K562 (cell line): ENCODE data around the gene CLIP4. TPM values are rescaled to one million over a fixed set of nuclear protein-coding genes. Genes with fewer than 3 reads are reported as not detected.

Source experiments
- ATAC-seq: fragments of 200-7000 bp; cut with Tn5 transposase; 3 replicates; pipeline ENCODE4 v1.9.1; 2020; ENCODE audit warnings: moderate library complexity
- BruUV-seq: library from RNA; stranded (reverse); fragments of 400-500 nt; replicated peaks from 2 replicates; lab custom pipeline; 2021; lab: Mats Ljungman, UMichigan
- CTCF ChIA-PET: fragments of 300-600 bp; formaldehyde crosslinking; extraction: SDS; loops from one replicate; lab custom pipeline; 2021; ENCODE audit warnings: low intra/inter-chr PET ratio; lab: Yijun Ruan, JAX
- POLR2A ChIA-PET: fragments of 300-600, 350-650 bp; sonication (Branson Sonifier 250); formaldehyde crosslinking; extraction: SDS; loops from one replicate; lab custom pipeline; 2021; ENCODE audit warnings: antibody characterized with exemption, inconsistent platforms; lab: Yijun Ruan, JAX
- DNase-seq, 4 experiments: peaks; one replicate each; pipeline versions ENCODE4 v3.0.0 to v3.0.0-alpha.2; 2011 to 2018; ENCODE audit warnings: low spot score in 3 of 4, mixed read lengths in 3 of 4; ENCODE audit errors: extremely low read depth in 1 of 4
- FAIRE-seq: peaks from 2 replicates; lab custom pipeline; 2011; peaks lifted over from hg19 to GRCh38; lab: Jason Lieb, UNC
- H2AFZ ChIP-seq: 2 replicates; pipeline ENCODE4 v1.6.0; 2011; ENCODE audit warnings: low read depth, low read length, control low read depth, inconsistent platforms
- H3K27ac ChIP-seq: fragments of 200-600 bp; 3 replicates; pipeline ENCODE4 v1.8.0; 2011; ENCODE audit warnings: low read depth, mild to moderate bottlenecking, control low read depth, inconsistent platforms, low read length, moderate library complexity, mixed read lengths; ENCODE audit errors: extremely low read depth
- H3K27me3 ChIP-seq, 2 experiments: fragments of 300-600 bp in 1 of 2; 2 replicates in 1 of 2; 3 replicates in 1 of 2; pipeline versions ENCODE4 v1.6.0 to v1.8.0; 2011; ENCODE audit warnings: inconsistent platforms in 2 of 2, low read length in 2 of 2, mild to moderate bottlenecking in 1 of 2, mixed read lengths in 1 of 2, moderate library complexity in 1 of 2; ENCODE audit not compliant: control insufficient read depth in 2 of 2, insufficient read depth in 2 of 2
- H3K36me3 ChIP-seq: fragments of 300-600 bp; 3 replicates; pipeline ENCODE4 v1.8.0; 2011; ENCODE audit warnings: mild to moderate bottlenecking, low read length, inconsistent platforms; ENCODE audit not compliant: control insufficient read depth, insufficient read depth
- H3K4me1 ChIP-seq, 2 experiments: fragments of 200-600 bp in 1 of 2; replicated peaks in 1 of 2; 2 replicates in 1 of 2; 3 replicates in 1 of 2; pipeline versions ENCODE4 v1.5.1 to v1.8.0; 2011; ENCODE audit warnings: inconsistent platforms in 2 of 2, low read length in 2 of 2, mild to moderate bottlenecking in 1 of 2, mixed read lengths in 1 of 2, moderate library complexity in 1 of 2; ENCODE audit not compliant: control insufficient read depth in 2 of 2, insufficient read depth in 2 of 2
- H3K4me2 ChIP-seq: 2 replicates; pipeline ENCODE4 v1.6.1; 2011; ENCODE audit warnings: low read length, control low read depth, inconsistent platforms, mixed read lengths; ENCODE audit not compliant: insufficient read depth
- H3K4me3 ChIP-seq: fragments of 200-600 bp; sonication (generic), shearing (Covaris generic); 2 replicates; pipeline ENCODE4 v1.5.1; 2016; ENCODE audit warnings: control low read depth, inconsistent platforms
- H3K79me2 ChIP-seq: fragments of 200-600 bp; 3 replicates; pipeline ENCODE4 v1.8.0; 2011; ENCODE audit warnings: low read length, inconsistent platforms; ENCODE audit not compliant: control insufficient read depth, insufficient read depth
- H3K9ac ChIP-seq, 2 experiments: 2 replicates each; pipeline versions ENCODE4 v1.6.0 to v1.6.1; 2011; ENCODE audit warnings: low read depth in 2 of 2, low read length in 2 of 2, control low read depth in 1 of 2, inconsistent platforms in 1 of 2, mild to moderate bottlenecking in 1 of 2, mixed read lengths in 1 of 2; ENCODE audit not compliant: insufficient read depth in 1 of 2
- H3K9me1 ChIP-seq: one replicate; pipeline ENCODE4 v1.6.0; 2011; ENCODE audit warnings: inconsistent platforms, mild to moderate bottlenecking, low read length, moderate library complexity; ENCODE audit not compliant: control insufficient read depth, insufficient read depth
- H3K9me3 ChIP-seq: replicated peaks from 2 replicates; pipeline ENCODE4 v1.5.1; 2011; ENCODE audit warnings: low read depth, low read length, inconsistent platforms; ENCODE audit not compliant: control insufficient read depth, insufficient read depth
- H4K20me1 ChIP-seq: replicated peaks from 2 replicates; pipeline ENCODE4 v1.6.1; 2011; ENCODE audit warnings: low read length, inconsistent platforms, mixed read lengths; ENCODE audit not compliant: control insufficient read depth, insufficient read depth
- JUND ChIP-seq, 2 experiments: IDR thresholded peaks; 2 replicates in 1 of 2; 3 replicates in 1 of 2; pipeline ENCODE4 v1.6.1; 2011; ENCODE audit warnings: borderline replicate concordance in 2 of 2, low read depth in 2 of 2, low read length in 2 of 2, improper control_type of control experiment in 1 of 2, missing biosample characterization in 1 of 2, missing genetic modification characterization in 1 of 2, missing genetic modification reagents in 1 of 2
- SREBF1 ChIP-seq: fragments of 150-350 bp; IDR thresholded peaks from 2 replicates; pipeline ENCODE4 v1.6.1; 2014; ENCODE audit warnings: antibody characterized with exemption, low read depth, low read length, borderline replicate concordance
- ZBTB40 ChIP-seq, 2 experiments: fragments of 450-650 bp in 1 of 2; sonication (generic) in 1 of 2; formaldehyde crosslinking in 1 of 2; IDR thresholded peaks; 2 replicates each; pipeline versions ENCODE4 v1.7.1 to v1.9.0; 2016 to 2022; ENCODE audit warnings: inconsistent platforms in 1 of 2, mild to moderate bottlenecking in 1 of 2, missing genetic modification reagents in 1 of 2
- WGBS: fragments of 100-300 bp; shearing (Covaris generic); methylation state at CpG from one replicate; pipeline ENCODE4 v1.1.6; 2016; ENCODE audit warnings: low coverage, mixed read lengths; ENCODE audit not compliant: insufficient coverage; ENCODE audit errors: missing lambda C conversion rate; 5-methylcytosine and 5-hydroxymethylcytosine counted together
- in situ Hi-C: fragments of 300-500 bp; cut with MboI; formaldehyde crosslinking; loops from 4 replicates; pipeline ENCODE4 v1.15.0; 2018; ENCODE audit warnings: inconsistent platforms, mixed read lengths
- intact Hi-C: fragments of 100-400 bp; cut with micrococcal nuclease; formaldehyde crosslinking; loops from 2 replicates; pipeline ENCODE4 v1.14.2; 2022
- polyA plus RNA-seq, 8 experiments: library from polyadenylated mRNA; depleted of rRNA in 4 of 8; stranded (reverse) in 5 of 8; unstranded in 3 of 8; fragments of >200 nt; fragmentation: Nextera tagmentation in 2 of 8; fragmentation: Illumina TruSeq in 1 of 8; extraction: Ambion mirVana in 2 of 8; extraction: Trizol in 1 of 8; gene quantifications; 2 replicates each; pipeline versions ENCODE4 v1.2.1 to v1.2.3, GENCODE V29; 2011 to 2014; ENCODE audit warnings: inconsistent platforms in 1 of 8, missing spikeins in 1 of 8
- total RNA-seq, 7 experiments: library from RNA; depleted of rRNA in 6 of 7; stranded (reverse); fragments of >200 nt in 6 of 7; fragmentation: Illumina TruSeq in 2 of 7; extraction: Trizol in 2 of 7; gene quantifications; 2 replicates each; pipeline versions ENCODE4 v1.2.1 to v1.2.3, GENCODE V29; 2011 to 2021; ENCODE audit warnings: low replicate concordance in 1 of 7

The CLIP4 gene
- total and polyA plus RNA-seq, 9 of the 15 experiments (the other 6 are each of a cell fraction or from before 2014, with no cell fraction given), result 0.03 to 0.38 (median 0.13) TPM; not detected in 5

GRCh38 chr2:29134933-29135332 lies 19.7 kb downstream of the CLIP4 start:
- intact Hi-C loops (no loop called here), in situ Hi-C loops (no loop called here)
- no peak overlapping the region for H2AFZ ChIP-seq
- 0% methylated on average over 1 of the region's 1 CpG for WGBS
- no peaks in the 10 kb centered on the region for H3K27me3 ChIP-seq
- no peak for DNase-seq
- peaks cover 0 to 4% of the 10 kb centered on the region in 2 experiments; a peak in 1 of 5 replicates for H3K4me1 ChIP-seq
- FAIRE-seq, result no peak
- H4K20me1 ChIP-seq, result no peaks in the 10 kb centered on the region
- no peak overlapping the region for H3K27ac ChIP-seq
- ChIA-PET CTCF (no interaction called here), POLR2A (interaction anchor here (0.5 kb wide), 1 partner anchor 12 kb away, joined by 3 read pairs; no protein-coding TSS in a partner anchor)
- TF ChIP-seq JUND (IDR thresholded peaks at IDR 0.05; ENCODE audit: borderline replicate concordance, low read depth, low read length), result no peak
- TF ChIP-seq JUND (tag; IDR thresholded peaks at IDR 0.05; ENCODE audit: borderline replicate concordance, low read depth, low read length), result no peak
- TF ChIP-seq SREBF1, result no peak
- peak; percentile 84 for TF ChIP-seq ZBTB40 (IDR thresholded peaks at IDR 0.05)
- peak; percentile 36; the same call in 1 of the 2 replicates for TF ChIP-seq ZBTB40 (CRISPR knock-in tag; IDR thresholded peaks at IDR 0.05)
- H3K9ac ChIP-seq, result no peak overlapping the region
- no peak for ATAC-seq
- no peaks in the 10 kb centered on the region for H3K9me1 ChIP-seq
- no peaks in the 10 kb centered on the region for H3K79me2 ChIP-seq
- BruUV-seq, result no TSS peak
- no peak overlapping the region for H3K4me2 ChIP-seq
- no peak overlapping the region for H3K4me3 ChIP-seq
- no peaks in the 10 kb centered on the region for H3K36me3 ChIP-seq
- no peaks in the 10 kb centered on the region for H3K9me3 ChIP-seq
